Measurements from ENCODE around the gene DDX25. TPM values are rescaled to one million over a fixed set of nuclear protein-coding genes. Genes with fewer than 3 reads are reported as not detected.

Gene DDX25
- total and polyA plus RNA-seq, 2 of the 13 experiments (the other 11 are each of a cell fraction or from before 2014, with no cell fraction given): 0.17 to 0.29 TPM

DNA sequence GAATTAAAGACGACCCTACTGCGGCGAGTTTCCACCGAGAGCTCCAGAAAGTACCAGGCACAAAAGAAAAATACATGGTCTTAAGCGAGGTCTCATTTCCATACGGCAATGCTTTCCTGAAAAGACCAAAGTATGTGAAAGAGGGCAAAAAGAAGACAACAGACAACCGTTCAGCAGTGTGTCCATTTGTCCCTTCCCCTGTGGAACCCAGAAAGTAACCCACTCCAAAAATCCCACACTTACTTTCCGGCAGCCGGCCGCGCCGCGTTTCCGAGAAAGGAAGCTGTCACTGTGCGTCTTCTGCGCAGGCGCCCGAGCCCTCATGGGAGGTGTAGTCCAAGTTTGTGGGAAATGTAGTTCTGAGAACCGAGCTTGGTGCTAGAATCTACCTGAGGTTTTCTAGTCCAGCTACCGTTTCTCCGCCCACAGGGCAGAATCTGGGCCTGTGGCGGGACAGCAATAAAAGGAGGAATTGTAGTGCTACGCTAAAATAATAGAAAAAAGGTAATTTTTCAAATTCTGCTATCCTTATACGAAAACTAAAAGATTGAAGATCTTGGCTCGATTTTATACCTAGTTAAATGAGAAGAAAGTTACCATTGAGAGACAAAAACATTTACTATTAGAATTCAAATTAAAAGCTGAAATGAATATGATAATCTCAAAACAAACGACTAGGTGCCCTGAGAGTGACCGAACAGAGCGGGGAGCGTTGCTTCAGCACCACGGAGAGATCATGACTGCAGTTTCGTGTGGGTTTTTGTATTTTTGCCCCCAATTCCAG is 1.2 kb upstream of the DDX25 start, which contains the start of gene PUS3 (continued):
- TF ChIP-seq TMF1 (CRISPR knock-in tag; IDR thresholded peaks at IDR 0.05; ENCODE audit: low read depth) (no peak), ZNF879 (CRISPR knock-in tag; IDR thresholded peaks at IDR 0.05) (no peak), SMAD1 (CRISPR knock-in tag; IDR thresholded peaks at IDR 0.05; ENCODE audit: borderline replicate concordance, low read depth) (no peak), ZNF20 (CRISPR knock-in tag; IDR thresholded peaks at IDR 0.05) (no peak), SMC3 (IDR thresholded peaks at IDR 0.05; ENCODE audit: low read length) (no peak), CBX5 (CRISPR knock-in tag; IDR thresholded peaks at IDR 0.05; ENCODE audit: borderline replicate concordance) (no peak), ZNF496 (CRISPR knock-in tag; IDR thresholded peaks at IDR 0.05; ENCODE audit: insufficient replicate concordance) (no peak), ZNF264 (CRISPR knock-in tag; IDR thresholded peaks at IDR 0.05) (0 out of 2 replicates have a peak, but pooled peaks have one; percentile 38), MEF2D (CRISPR knock-in tag; IDR thresholded peaks at IDR 0.05) (no peak), ZSCAN9 (CRISPR knock-in tag; IDR thresholded peaks at IDR 0.05; ENCODE audit: borderline replicate concordance) (no peak), HMG20B (CRISPR knock-in tag; conservative IDR thresholded peaks at IDR 0.05) (no peak), ZNF878 (CRISPR knock-in tag; IDR thresholded peaks at IDR 0.05) (0 out of 2 replicates have a peak, but pooled peaks have one; percentile 36)
- TF ChIP-seq, protein P1, sequence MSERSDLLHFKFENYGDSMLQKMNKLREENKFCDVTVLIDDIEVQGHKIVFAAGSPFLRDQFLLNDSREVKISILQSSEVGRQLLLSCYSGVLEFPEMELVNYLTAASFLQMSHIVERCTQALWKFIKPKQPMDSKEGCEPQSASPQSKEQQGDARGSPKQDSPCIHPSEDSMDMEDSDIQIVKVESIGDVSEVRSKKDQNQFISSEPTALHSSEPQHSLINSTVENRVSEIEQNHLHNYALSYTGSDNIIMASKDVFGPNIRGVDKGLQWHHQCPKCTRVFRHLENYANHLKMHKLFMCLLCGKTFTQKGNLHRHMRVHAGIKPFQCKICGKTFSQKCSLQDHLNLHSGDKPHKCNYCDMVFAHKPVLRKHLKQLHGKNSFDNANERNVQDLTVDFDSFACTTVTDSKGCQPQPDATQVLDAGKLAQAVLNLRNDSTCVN (CRISPR knock-in tag; IDR thresholded peaks at IDR 0.05; ENCODE audit: borderline replicate concordance): no peak; the same call in 1 of the 2 replicates
- TF ChIP-seq, protein P2, sequence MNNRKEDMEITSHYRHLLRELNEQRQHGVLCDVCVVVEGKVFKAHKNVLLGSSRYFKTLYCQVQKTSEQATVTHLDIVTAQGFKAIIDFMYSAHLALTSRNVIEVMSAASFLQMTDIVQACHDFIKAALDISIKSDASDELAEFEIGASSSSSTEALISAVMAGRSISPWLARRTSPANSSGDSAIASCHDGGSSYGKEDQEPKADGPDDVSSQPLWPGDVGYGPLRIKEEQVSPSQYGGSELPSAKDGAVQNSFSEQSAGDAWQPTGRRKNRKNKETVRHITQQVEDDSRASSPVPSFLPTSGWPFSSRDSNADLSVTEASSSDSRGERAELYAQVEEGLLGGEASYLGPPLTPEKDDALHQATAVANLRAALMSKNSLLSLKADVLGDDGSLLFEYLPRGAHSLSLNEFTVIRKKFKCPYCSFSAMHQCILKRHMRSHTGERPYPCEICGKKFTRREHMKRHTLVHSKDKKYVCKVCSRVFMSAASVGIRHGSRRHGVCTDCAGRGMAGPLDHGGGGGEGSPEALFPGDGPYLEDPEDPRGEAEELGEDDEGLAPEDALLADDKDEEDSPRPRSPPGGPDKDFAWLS (CRISPR knock-in tag; IDR thresholded peaks at IDR 0.05; ENCODE audit: borderline replicate concordance): no peak
- TF ChIP-seq, protein P3, sequence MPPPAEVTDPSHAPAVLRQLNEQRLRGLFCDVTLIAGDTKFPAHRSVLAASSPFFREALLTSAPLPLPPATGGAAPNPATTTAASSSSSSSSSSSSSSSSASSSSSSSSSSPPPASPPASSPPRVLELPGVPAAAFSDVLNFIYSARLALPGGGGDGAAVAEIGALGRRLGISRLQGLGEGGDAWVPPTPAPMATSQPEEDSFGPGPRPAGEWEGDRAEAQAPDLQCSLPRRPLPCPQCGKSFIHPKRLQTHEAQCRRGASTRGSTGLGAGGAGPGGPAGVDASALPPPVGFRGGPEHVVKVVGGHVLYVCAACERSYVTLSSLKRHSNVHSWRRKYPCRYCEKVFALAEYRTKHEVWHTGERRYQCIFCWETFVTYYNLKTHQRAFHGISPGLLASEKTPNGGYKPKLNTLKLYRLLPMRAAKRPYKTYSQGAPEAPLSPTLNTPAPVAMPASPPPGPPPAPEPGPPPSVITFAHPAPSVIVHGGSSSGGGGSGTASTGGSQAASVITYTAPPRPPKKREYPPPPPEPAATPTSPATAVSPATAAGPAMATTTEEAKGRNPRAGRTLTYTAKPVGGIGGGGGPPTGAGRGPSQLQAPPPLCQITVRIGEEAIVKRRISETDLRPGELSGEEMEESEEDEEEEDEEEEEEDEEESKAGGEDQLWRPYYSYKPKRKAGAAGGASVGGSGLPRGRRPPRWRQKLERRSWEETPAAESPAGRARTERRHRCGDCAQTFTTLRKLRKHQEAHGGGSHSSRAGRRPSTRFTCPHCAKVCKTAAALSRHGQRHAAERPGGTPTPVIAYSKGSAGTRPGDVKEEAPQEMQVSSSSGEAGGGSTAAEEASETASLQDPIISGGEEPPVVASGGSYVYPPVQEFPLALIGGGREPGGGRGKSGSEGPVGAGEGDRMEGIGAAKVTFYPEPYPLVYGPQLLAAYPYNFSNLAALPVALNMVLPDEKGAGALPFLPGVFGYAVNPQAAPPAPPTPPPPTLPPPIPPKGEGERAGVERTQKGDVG (CRISPR knock-in tag; IDR thresholded peaks at IDR 0.05; ENCODE audit: borderline replicate concordance): no peak
- TF ChIP-seq, protein P4, sequence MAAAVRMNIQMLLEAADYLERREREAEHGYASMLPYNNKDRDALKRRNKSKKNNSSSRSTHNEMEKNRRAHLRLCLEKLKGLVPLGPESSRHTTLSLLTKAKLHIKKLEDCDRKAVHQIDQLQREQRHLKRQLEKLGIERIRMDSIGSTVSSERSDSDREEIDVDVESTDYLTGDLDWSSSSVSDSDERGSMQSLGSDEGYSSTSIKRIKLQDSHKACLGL (CRISPR knock-in tag; IDR thresholded peaks at IDR 0.05): no peak; the same call in 1 of the 2 replicates
- TF ChIP-seq, protein P5, sequence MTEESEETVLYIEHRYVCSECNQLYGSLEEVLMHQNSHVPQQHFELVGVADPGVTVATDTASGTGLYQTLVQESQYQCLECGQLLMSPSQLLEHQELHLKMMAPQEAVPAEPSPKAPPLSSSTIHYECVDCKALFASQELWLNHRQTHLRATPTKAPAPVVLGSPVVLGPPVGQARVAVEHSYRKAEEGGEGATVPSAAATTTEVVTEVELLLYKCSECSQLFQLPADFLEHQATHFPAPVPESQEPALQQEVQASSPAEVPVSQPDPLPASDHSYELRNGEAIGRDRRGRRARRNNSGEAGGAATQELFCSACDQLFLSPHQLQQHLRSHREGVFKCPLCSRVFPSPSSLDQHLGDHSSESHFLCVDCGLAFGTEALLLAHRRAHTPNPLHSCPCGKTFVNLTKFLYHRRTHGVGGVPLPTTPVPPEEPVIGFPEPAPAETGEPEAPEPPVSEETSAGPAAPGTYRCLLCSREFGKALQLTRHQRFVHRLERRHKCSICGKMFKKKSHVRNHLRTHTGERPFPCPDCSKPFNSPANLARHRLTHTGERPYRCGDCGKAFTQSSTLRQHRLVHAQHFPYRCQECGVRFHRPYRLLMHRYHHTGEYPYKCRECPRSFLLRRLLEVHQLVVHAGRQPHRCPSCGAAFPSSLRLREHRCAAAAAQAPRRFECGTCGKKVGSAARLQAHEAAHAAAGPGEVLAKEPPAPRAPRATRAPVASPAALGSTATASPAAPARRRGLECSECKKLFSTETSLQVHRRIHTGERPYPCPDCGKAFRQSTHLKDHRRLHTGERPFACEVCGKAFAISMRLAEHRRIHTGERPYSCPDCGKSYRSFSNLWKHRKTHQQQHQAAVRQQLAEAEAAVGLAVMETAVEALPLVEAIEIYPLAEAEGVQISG (CRISPR knock-in tag; IDR thresholded peaks at IDR 0.05): peak; percentile 87
- TF ChIP-seq, protein P6, sequence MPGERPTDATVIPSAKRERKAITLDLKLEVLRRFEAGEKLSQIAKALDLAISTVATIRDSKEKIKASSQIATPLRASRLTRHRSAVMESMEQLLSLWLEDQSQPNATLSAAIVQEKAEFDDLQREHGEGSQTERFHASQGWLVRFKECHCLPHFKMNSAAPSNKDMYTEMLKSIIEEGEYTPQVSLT (CRISPR knock-in tag; IDR thresholded peaks at IDR 0.05; ENCODE audit: borderline replicate concordance, low read depth): no peak
